ENCODE data around the gene CFAP100.

GRCh38 chr3:126399756-126400155, 5.0 kb downstream of the CFAP100 start:
- TF ChIP-seq CTCF (IDR thresholded peaks at IDR 0.05) (no peak), POLR2A (IDR thresholded peaks at IDR 0.05) (no peak)
